CD4-positive, alpha-beta T cell (primary cell): ENCODE data around the gene APOC1. TPM values are rescaled to one million over a fixed set of nuclear protein-coding genes. Genes with fewer than 3 reads are reported as not detected.

Source experiments
- ATAC-seq: fragments of 200-7000 bp; cut with Tn5 transposase; one replicate; pipeline ENCODE4 v1.10.0; 2022; ENCODE audit warnings: mild to moderate bottlenecking; ENCODE audit not compliant: poor library complexity
- CTCF ChIA-PET: fragments of 350-600 bp; sonication (Branson Sonifier 250); formaldehyde crosslinking; loops from one replicate; lab custom pipeline; 2021; ENCODE audit warnings: antibody characterized with exemption, inconsistent platforms; lab: Charles Lee
- POLR2A ChIA-PET: fragments of 350-600 bp; sonication (Branson Sonifier 250); formaldehyde crosslinking; loops from one replicate; lab custom pipeline; 2021; ENCODE audit warnings: antibody characterized with exemption, inconsistent platforms; lab: Charles Lee
- DNase-seq, 14 experiments: peaks; one replicate each; pipeline ENCODE4 v3.0.0-alpha.2; 2013 to 2020; ENCODE audit warnings: mixed read lengths in 2 of 14
- H3K27ac ChIP-seq, 2 donors: one replicate each; pipeline versions ENCODE4 v1.5.1 to v1.7.0; 2013; ENCODE audit warnings: low read length in 2 of 2, low read depth in 1 of 2, mild to moderate bottlenecking in 1 of 2
- H3K27me3 ChIP-seq, 2 experiments: 1 replicate in 1 of 2; 2 replicates in 1 of 2; pipeline versions ENCODE4 v1.6.1 to v1.7.0; 2013; ENCODE audit warnings: low read length in 2 of 2, control low read depth in 1 of 2, mild to moderate bottlenecking in 1 of 2, moderate library complexity in 1 of 2; ENCODE audit not compliant: insufficient read depth in 2 of 2, control insufficient read depth in 1 of 2
- H3K36me3 ChIP-seq: one replicate; pipeline ENCODE4 v1.6.1; 2013; ENCODE audit warnings: low read length, control low read depth; ENCODE audit not compliant: insufficient read depth
- H3K4me1 ChIP-seq: one replicate; pipeline ENCODE4 v1.6.1; 2013; ENCODE audit warnings: low read length, control low read depth; ENCODE audit not compliant: insufficient read depth
- H3K4me3 ChIP-seq: one replicate; pipeline ENCODE4 v1.5.1; 2013; ENCODE audit warnings: mild to moderate bottlenecking, low read length, moderate library complexity
- H3K9me3 ChIP-seq, 2 experiments: 1 replicate in 1 of 2; 2 replicates in 1 of 2; pipeline versions ENCODE4 v1.6.1 to v1.7.0; 2013; ENCODE audit warnings: low read length in 2 of 2, mild to moderate bottlenecking in 2 of 2, control low read depth in 1 of 2, moderate library complexity in 1 of 2; ENCODE audit not compliant: control insufficient read depth in 1 of 2, insufficient read depth in 1 of 2
- H3K27ac Mint-ChIP-seq: one replicate; pipeline ENCODE4 v1.8.0; 2020; ENCODE audit warnings: mixed read lengths
- H3K27me3 Mint-ChIP-seq: one replicate; pipeline ENCODE4 v1.8.0; 2021; ENCODE audit warnings: mixed read lengths
- H3K36me3 Mint-ChIP-seq: one replicate; pipeline ENCODE4 v1.8.0; 2021; ENCODE audit warnings: low read depth, mixed read lengths
- H3K4me1 Mint-ChIP-seq: one replicate; pipeline ENCODE4 v1.8.0; 2021; ENCODE audit warnings: low read depth, mixed read lengths
- H3K4me3 Mint-ChIP-seq: one replicate; pipeline ENCODE4 v1.8.0; 2020; ENCODE audit warnings: mild to moderate bottlenecking, mixed read lengths
- H3K9me3 Mint-ChIP-seq: one replicate; pipeline ENCODE4 v1.8.0; 2020; ENCODE audit warnings: mixed read lengths
- CTCF ChIP-seq: fragments of 200-600 bp; IDR thresholded peaks from one replicate; pipeline ENCODE4 v1.8.0; 2022; ENCODE audit warnings: antibody characterized with exemption, mild to moderate bottlenecking
- intact Hi-C, 2 experiments: fragments of 100-400 bp; cut with DNase I in 1 of 2; cut with micrococcal nuclease in 1 of 2; formaldehyde crosslinking; loops; one replicate each; pipeline versions ENCODE4 v1.15.1 to v1.9.0; 2023 to 2025; cut with DNase I, micrococcal nuclease
- total RNA-seq, 174 experiments: library from RNA in 2 of 174; stranded (reverse) in 2 of 174; gene quantifications; one replicate each; pipeline ENCODE4 v1.2.3 and lab custom pipeline; 2021 to 2026

APOC1 gene
- total RNA-seq, 2 experiments from 2014 or later = not detected

- ATAC-seq = no peak
- peak overlapping the region; percentile 58 for H3K27ac Mint-ChIP-seq
- ChIA-PET CTCF (interaction anchor here (0.5 to 1.1 kb wide), 5 partner anchors 12 to 108 kb away, joined by 3 to 5 read pairs (median 3); partner anchors contain the start of gene APOE), POLR2A (no interaction called here)
- H3K36me3 Mint-ChIP-seq = peaks cover 13% of the 10 kb centered on the region
- peak; percentile 12 to 87 (median 49) for DNase-seq
- Histone ChIP-seq H3K27ac (no peak overlapping the region), H3K36me3 (peaks cover 4% of the 10 kb centered on the region), H3K9me3 (no peaks in the 10 kb centered on the region), H3K4me3 (no peak overlapping the region), H3K27me3 (no peaks in the 10 kb centered on the region), H3K4me1 (peaks cover 31% of the 10 kb centered on the region)
- H3K27me3 Mint-ChIP-seq = no peaks in the 10 kb centered on the region
- peak; percentile 91 for TF ChIP-seq CTCF
- intact Hi-C loops = loop anchor here (1.0 to 10.0 kb wide), 3 partner anchors 48 to 913 kb away; partner anchors contain the start of genes FOXA3 (in 1 of the 2) and SYMPK (in 1 of the 2)
- H3K4me1 Mint-ChIP-seq = peaks cover 25% of the 10 kb centered on the region
- H3K4me3 Mint-ChIP-seq = peak overlapping the region; percentile 67
- H3K9me3 Mint-ChIP-seq = no peaks in the 10 kb centered on the region
Observed at GRCh38 chr19:44951179-44952159, 37.1 kb downstream of the APOC1 start.

GRCh38 chr19:44954278-44954648 lies 39.9 kb downstream of the APOC1 start:
- peaks cover 52% of the 10 kb centered on the region for H3K4me1 ChIP-seq
- Mint-ChIP-seq H3K27ac (peak overlapping the region; percentile 88), H3K4me3 (peak overlapping the region; percentile 92), H3K36me3 (peaks cover 13% of the 10 kb centered on the region), H3K27me3 (no peaks in the 10 kb centered on the region), H3K4me1 (peaks cover 40% of the 10 kb centered on the region), H3K9me3 (no peaks in the 10 kb centered on the region)
- ChIA-PET CTCF (interaction anchor here (0.5 to 2.1 kb wide), 3 partner anchors 26 to 230 kb away, joined by 3 to 5 read pairs (median 5); no protein-coding TSS in a partner anchor), POLR2A (interaction anchor here (0.8 to 1.8 kb wide), 6 partner anchors 39 to 224 kb away, joined by 3 to 24 read pairs (median 5); partner anchors contain the start of genes BLOC1S3, CLASRP, RELB and TOMM40)
- intact Hi-C loops = loop anchor here (2.0 to 10.0 kb wide), 3 partner anchors 47 to 911 kb away; partner anchors contain the start of genes FOXA3 (in 1 of the 2), RELB (in 1 of the 2), SYMPK (in 1 of the 2) and TOMM40 (in 1 of the 2)
- ATAC-seq (peak; percentile 1), DNase-seq (no peak)
- no peak for TF ChIP-seq CTCF
- peak overlapping the region; percentile 91 for H3K4me3 ChIP-seq
- H3K36me3 ChIP-seq = peaks cover 11% of the 10 kb centered on the region
- no peaks in the 10 kb centered on the region for H3K9me3 ChIP-seq
- no peaks in the 10 kb centered on the region for H3K27me3 ChIP-seq
- peak overlapping the region; percentile 80 to 93 for H3K27ac ChIP-seq
